ENCODE results near the gene OR2T11. TPM values are rescaled to one million over a fixed set of nuclear protein-coding genes. Genes with fewer than 3 reads are reported as not detected.

The OR2T11 gene
- total RNA-seq, 1 donor from 2014 or later = not detected

GRCh38 chr1:248621770-248622169 lies 13.1 kb downstream of the OR2T11 start:
- no peak overlapping the region for H3K4me3 ChIP-seq (ENCODE audit: low read depth, low read length)
- no peak for TF ChIP-seq CTCF (conservative IDR thresholded peaks at IDR 0.05; ENCODE audit: low read depth, low read length)
- no peak for DNase-seq (ENCODE audit: low read depth)

- no peak for DNase-seq (ENCODE audit: low read depth)
- no peak overlapping the region for H3K4me3 ChIP-seq (ENCODE audit: low read depth, low read length)
- peak; percentile 91 for TF ChIP-seq CTCF (conservative IDR thresholded peaks at IDR 0.05; ENCODE audit: low read depth, low read length)
Observed at GRCh38 chr1:248618878-248619277, 16.0 kb downstream of the OR2T11 start.

DNA sequence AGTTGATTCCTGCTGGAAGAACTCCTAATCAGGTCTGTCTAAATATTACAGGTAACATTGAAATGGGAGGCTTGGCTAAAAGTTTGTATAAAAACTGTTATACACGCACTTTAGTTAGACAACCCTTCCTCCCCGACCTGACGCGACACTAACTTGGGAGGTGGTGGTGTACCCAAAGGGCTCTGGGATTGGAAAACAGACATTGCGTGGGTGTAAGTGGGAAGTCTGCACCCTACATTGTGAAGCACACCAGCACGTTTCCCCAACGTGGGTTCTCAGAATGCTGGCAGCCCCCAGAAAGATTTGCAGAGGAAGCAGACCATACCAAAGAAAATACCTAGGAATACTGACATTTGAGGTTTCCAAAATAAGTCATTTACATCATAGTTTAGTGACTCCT lies 16.8 kb downstream of the OR2T11 start:
- TF ChIP-seq CTCF (conservative IDR thresholded peaks at IDR 0.05; ENCODE audit: low read depth, low read length) = no peak

DNA sequence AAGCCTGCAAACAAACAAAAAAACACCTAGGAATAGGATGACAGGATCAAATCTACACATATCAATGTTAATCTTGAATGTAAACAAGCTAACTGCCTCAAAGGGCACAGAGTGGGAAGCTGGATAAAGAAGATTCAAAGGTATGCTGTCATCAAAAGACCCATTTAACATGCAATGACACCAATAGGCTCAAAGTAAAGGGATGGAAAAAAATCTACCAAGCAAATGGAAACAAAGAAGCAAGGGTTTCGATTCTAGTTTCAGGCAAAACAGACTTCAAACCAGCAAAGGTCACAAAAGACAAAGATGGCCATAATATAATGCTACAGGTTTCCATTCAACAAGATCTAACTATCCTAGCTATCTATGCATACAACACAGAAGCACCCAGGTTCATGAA lies 21.1 kb downstream of the OR2T11 start:
- no peak for TF ChIP-seq CTCF (conservative IDR thresholded peaks at IDR 0.05; ENCODE audit: low read depth, low read length)
- DNase-seq (ENCODE audit: low read depth) = no peak
- no peak overlapping the region for H3K4me3 ChIP-seq (ENCODE audit: low read depth, low read length)

More for the DNA sequence above, 16.8 kb downstream of the OR2T11 start:
- no peak overlapping the region for H3K4me3 ChIP-seq (ENCODE audit: low read depth, low read length)
- no peak for DNase-seq (ENCODE audit: low read depth)

DNA sequence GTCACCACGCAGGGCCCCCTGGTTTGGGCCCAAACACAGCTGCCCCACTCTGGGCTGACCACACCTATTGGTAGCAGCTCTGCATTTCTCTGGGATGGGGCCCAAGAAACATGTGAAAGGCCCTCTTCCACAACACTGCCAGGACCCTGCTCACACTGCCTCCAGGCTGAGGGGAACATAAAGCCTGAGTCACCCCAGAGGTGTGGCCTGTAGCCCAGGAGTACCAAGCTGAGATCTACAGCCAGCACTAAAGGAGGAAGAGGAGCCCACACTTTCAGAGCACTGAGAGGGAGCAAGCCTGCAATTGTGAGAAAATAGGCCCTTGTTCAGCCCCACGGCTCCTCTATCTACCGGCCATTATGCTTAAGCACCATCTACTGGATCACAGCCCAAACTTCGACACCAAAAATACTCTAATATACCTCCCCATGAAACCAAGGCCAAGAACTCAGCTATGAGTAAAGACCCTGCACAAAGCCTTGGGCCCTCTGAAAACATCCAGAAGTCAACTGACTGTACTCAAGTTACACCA lies 22.9 kb downstream of the OR2T11 start:
- DNase-seq (ENCODE audit: low read depth) = no peak
- TF ChIP-seq CTCF (conservative IDR thresholded peaks at IDR 0.05; ENCODE audit: low read depth, low read length) = no peak
- no peak overlapping the region for H3K4me3 ChIP-seq (ENCODE audit: low read depth, low read length)

GRCh38 chr1:248610301-248610700 lies 24.6 kb downstream of the OR2T11 start:
- no peak overlapping the region for H3K4me3 ChIP-seq (ENCODE audit: low read depth, low read length)
- no peak for TF ChIP-seq CTCF (conservative IDR thresholded peaks at IDR 0.05; ENCODE audit: low read depth, low read length)
- DNase-seq (ENCODE audit: low read depth) = peak; percentile 26

GRCh38 chr1:248599396-248599795 lies 35.5 kb downstream of the OR2T11 start:
- no peak for DNase-seq (ENCODE audit: low read depth)
- H3K4me3 ChIP-seq (ENCODE audit: low read depth, low read length) = no peak overlapping the region
- TF ChIP-seq CTCF (conservative IDR thresholded peaks at IDR 0.05; ENCODE audit: low read depth, low read length) = no peak

All from epithelial cell of proximal tubule (primary cell).